HK-2 (cell line): Measurements from ENCODE around the gene FCGR1A.
"Not testable (repeated sequence)": the region's sequence is repeated elsewhere in the genome, so short reads cannot be mapped to it uniquely, and the experiment has no call there.

Experiments
- DNase-seq: peaks from one replicate; pipeline ENCODE4 v3.0.0-alpha.2; 2018; ENCODE audit not compliant: unreplicated experiment

FCGR1A gene

DNA sequence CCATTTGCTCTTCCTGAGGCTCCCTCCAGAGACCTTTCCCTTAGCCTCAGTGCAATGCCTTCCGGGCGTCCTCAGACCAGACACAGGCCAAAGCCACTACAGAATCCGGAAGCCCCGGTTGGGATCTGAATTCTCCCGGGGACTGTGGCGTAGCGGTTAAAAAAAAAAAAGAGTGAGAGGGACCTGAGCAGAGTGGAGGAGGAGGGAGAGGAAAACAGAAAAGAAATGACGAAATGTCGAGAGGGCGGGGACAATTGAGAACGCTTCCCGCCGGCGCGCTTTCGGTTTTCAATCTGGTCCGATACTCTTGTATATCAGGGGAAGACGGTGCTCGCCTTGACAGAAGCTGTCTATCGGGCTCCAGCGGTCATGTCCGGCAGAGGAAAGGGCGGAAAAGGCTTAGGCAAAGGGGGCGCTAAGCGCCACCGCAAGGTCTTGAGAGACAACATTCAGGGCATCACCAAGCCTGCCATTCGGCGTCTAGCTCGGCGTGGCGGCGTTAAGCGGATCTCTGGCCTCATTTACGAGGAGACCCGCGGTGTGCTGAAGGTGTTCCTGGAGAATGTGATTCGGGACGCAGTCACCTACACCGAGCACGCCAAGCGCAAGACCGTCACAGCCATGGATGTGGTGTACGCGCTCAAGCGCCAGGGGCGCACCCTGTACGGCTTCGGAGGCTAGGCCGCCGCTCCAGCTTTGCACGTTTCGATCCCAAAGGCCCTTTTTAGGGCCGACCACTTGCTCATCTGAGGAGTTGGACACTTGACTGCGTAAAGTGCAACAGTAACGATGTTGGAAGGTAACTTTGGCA is 50.0 kb downstream of the FCGR1A start:
- not testable (repeated sequence) for DNase-seq

DNA sequence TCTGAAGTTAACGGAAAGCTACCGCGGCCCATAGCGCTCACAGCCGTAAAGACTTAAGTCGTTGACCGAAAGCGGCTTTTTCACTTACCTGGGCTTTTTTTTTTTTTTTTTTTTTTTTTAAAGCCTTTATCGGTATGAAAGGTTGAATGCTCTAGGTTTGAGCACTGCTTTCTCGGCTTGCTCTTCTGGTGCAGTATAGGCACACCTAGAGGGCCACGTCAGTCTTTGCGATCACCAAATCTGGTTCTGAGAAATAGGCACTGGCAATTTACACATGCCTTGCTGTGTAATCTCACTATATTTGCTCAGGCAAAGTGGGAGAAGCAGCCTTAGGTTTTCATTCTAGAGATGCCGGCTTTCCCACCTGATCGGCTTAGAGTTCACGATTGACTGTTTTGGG is 50.6 kb downstream of the FCGR1A start:
- not testable (repeated sequence) for DNase-seq

DNA sequence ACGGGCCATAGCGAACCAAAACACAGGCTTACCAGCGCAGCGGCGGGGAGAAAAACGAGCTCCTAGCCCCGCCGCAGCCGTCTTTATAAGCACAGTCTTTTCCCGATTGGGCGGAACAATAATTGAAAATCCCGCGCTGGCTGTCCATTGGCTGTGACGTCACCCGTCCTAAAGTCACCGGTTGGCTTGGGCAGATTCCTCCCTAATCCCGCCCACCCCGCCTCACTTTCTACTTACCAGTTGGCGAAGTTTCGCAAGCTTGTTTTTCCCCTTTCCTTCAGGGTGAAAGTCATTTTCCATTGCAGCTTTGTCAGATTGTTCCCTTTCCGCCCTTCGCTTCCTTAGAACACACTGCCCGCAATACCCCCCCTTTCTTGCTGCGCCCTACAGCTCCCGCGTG is 58.7 kb downstream of the FCGR1A start:
- not testable (repeated sequence) for DNase-seq
